Mesenchymal stem cell (in vitro differentiated cells and primary cell): ENCODE data around the gene VPS45.

Source experiments
- DNase-seq: peaks from one replicate; pipeline ENCODE4 v3.0.0-alpha.2; 2013
- H2AFZ ChIP-seq: one replicate; pipeline ENCODE4 v1.6.1; 2013; ENCODE audit warnings: low read depth, mild to moderate bottlenecking, control low read depth, inconsistent platforms, low read length, moderate library complexity
- H2AK5ac ChIP-seq: 2 replicates; pipeline ENCODE4 v1.6.1; 2013; ENCODE audit warnings: low read length, moderate library complexity, mild to moderate bottlenecking, inconsistent platforms; ENCODE audit not compliant: severe bottlenecking
- H2BK120ac ChIP-seq: one replicate; pipeline ENCODE4 v1.6.1; 2013; ENCODE audit warnings: low read depth, mild to moderate bottlenecking, inconsistent platforms, low read length, moderate library complexity
- H2BK12ac ChIP-seq, 2 experiments: one replicate each; pipeline ENCODE4 v1.6.1; 2013; ENCODE audit warnings: inconsistent platforms in 2 of 2, low read length in 2 of 2, mild to moderate bottlenecking in 2 of 2, moderate library complexity in 2 of 2, control low read depth in 1 of 2
- H2BK15ac ChIP-seq: one replicate; pipeline ENCODE4 v1.6.1; 2013; ENCODE audit warnings: mild to moderate bottlenecking, low read depth, inconsistent platforms; ENCODE audit not compliant: poor library complexity, severe bottlenecking
- H2BK5ac ChIP-seq: 2 replicates; pipeline ENCODE4 v1.6.1; 2013; ENCODE audit warnings: low read depth, mild to moderate bottlenecking, low read length, control low read depth, inconsistent platforms; ENCODE audit not compliant: poor library complexity, severe bottlenecking
- H3K14ac ChIP-seq, 2 experiments: one replicate each; pipeline ENCODE4 v1.6.1; 2013; ENCODE audit warnings: inconsistent platforms in 2 of 2, low read length in 2 of 2, control low read depth in 1 of 2, mild to moderate bottlenecking in 1 of 2, moderate library complexity in 1 of 2
- H3K18ac ChIP-seq, 2 experiments: one replicate each; pipeline ENCODE4 v1.6.1; 2013; ENCODE audit warnings: inconsistent platforms in 2 of 2, low read length in 2 of 2, control low read depth in 1 of 2, low read depth in 1 of 2, mild to moderate bottlenecking in 1 of 2
- H3K23ac ChIP-seq, 2 experiments: one replicate each; pipeline ENCODE4 v1.6.1; 2013; ENCODE audit warnings: inconsistent platforms in 2 of 2, low read length in 2 of 2, mild to moderate bottlenecking in 2 of 2, moderate library complexity in 2 of 2, control low read depth in 1 of 2
- H3K27ac ChIP-seq: 2 replicates; pipeline ENCODE4 v1.5.1; 2013; ENCODE audit warnings: mild to moderate bottlenecking, moderate library complexity, low read length, control low read depth, inconsistent platforms; ENCODE audit not compliant: poor library complexity, severe bottlenecking
- H3K27me3 ChIP-seq, 2 experiments: 2 replicates each; pipeline versions ENCODE4 v1.6.1 to v1.7.0; 2013; ENCODE audit warnings: low read length in 2 of 2, mild to moderate bottlenecking in 2 of 2, moderate library complexity in 2 of 2, control low read depth in 1 of 2, inconsistent platforms in 1 of 2; ENCODE audit not compliant: control insufficient read depth in 1 of 2, insufficient read depth in 1 of 2
- H3K36me3 ChIP-seq, 2 experiments: 2 replicates each; pipeline versions ENCODE4 v1.6.1 to v1.7.0; 2013; ENCODE audit warnings: low read length in 2 of 2, control low read depth in 1 of 2, inconsistent platforms in 1 of 2, low read depth in 1 of 2, mild to moderate bottlenecking in 1 of 2; ENCODE audit not compliant: insufficient read depth in 2 of 2, control insufficient read depth in 1 of 2
- H3K4ac ChIP-seq, 2 experiments: one replicate each; pipeline ENCODE4 v1.6.1; 2013; ENCODE audit warnings: inconsistent platforms in 2 of 2, low read length in 2 of 2, mild to moderate bottlenecking in 2 of 2, moderate library complexity in 2 of 2, control low read depth in 1 of 2, low read depth in 1 of 2
- H3K4me1 ChIP-seq: 2 replicates; pipeline ENCODE4 v1.6.1; 2013; ENCODE audit warnings: low read depth, low read length, control low read depth; ENCODE audit not compliant: control insufficient read depth, insufficient read depth
- H3K4me2 ChIP-seq: 2 replicates; pipeline ENCODE4 v1.6.1; 2013; ENCODE audit warnings: low read length, mild to moderate bottlenecking, inconsistent platforms; ENCODE audit not compliant: poor library complexity, severe bottlenecking
- H3K4me3 ChIP-seq, 2 experiments: 2 replicates each; pipeline versions ENCODE4 v1.5.1 to v1.7.0; 2013; ENCODE audit warnings: low read length in 2 of 2, mild to moderate bottlenecking in 2 of 2, control low read depth in 1 of 2, low read depth in 1 of 2; ENCODE audit not compliant: insufficient read depth in 1 of 2
- H3K79me1 ChIP-seq: replicated peaks from 2 replicates; pipeline ENCODE4 v1.6.1; 2013; ENCODE audit warnings: mild to moderate bottlenecking, control low read depth, low read length, inconsistent platforms; ENCODE audit not compliant: poor library complexity, severe bottlenecking
- H3K9ac ChIP-seq: 2 replicates; pipeline ENCODE4 v1.7.0; 2013; ENCODE audit warnings: mild to moderate bottlenecking, low read length, moderate library complexity
- H3K9me3 ChIP-seq: 2 replicates; pipeline ENCODE4 v1.7.0; 2013; ENCODE audit warnings: mild to moderate bottlenecking, low read length; ENCODE audit not compliant: control insufficient read depth
- H4K8ac ChIP-seq: one replicate; pipeline ENCODE4 v1.6.1; 2013; ENCODE audit warnings: inconsistent platforms, mild to moderate bottlenecking, low read length, moderate library complexity
- H4K91ac ChIP-seq: one replicate; pipeline ENCODE4 v1.6.1; 2013; ENCODE audit warnings: mild to moderate bottlenecking, low read length, inconsistent platforms
- WGBS: methylation state at CpG from one replicate; pipeline ENCODE4 v1.1.7; 2013; ENCODE audit warnings: mixed read lengths; 5-methylcytosine and 5-hydroxymethylcytosine counted together

Gene VPS45

GRCh38 chr1:150155413-150156071, 88.0 kb downstream of the VPS45 start:
- Histone ChIP-seq H2BK15ac (no peak overlapping the region), H4K8ac (no peak overlapping the region), H3K4me3 (no peak overlapping the region), H3K36me3 (peaks cover 45 to 82% of the 10 kb centered on the region in 2 experiments), H3K18ac (no peak overlapping the region), H2BK120ac (no peak overlapping the region), H3K14ac (no peak overlapping the region), H2BK5ac (no peak overlapping the region), H4K91ac (no peak overlapping the region), H3K79me1 (peaks cover 4% of the 10 kb centered on the region), H3K9me3 (no peaks in the 10 kb centered on the region), H2AK5ac (peak overlapping the region; percentile 6), H2AFZ (no peak overlapping the region), H3K4me2 (no peak overlapping the region), H3K4ac (no peak overlapping the region), H3K9ac (no peak overlapping the region), H3K27me3 (no peaks in the 10 kb centered on the region), H3K27ac (no peak overlapping the region), H3K4me1 (peaks cover 38% of the 10 kb centered on the region), H3K23ac (no peak overlapping the region), H2BK12ac (no peak overlapping the region)
- no peak for DNase-seq
- 99% methylated on average over 9 of the region's 13 CpGs for WGBS

DNA sequence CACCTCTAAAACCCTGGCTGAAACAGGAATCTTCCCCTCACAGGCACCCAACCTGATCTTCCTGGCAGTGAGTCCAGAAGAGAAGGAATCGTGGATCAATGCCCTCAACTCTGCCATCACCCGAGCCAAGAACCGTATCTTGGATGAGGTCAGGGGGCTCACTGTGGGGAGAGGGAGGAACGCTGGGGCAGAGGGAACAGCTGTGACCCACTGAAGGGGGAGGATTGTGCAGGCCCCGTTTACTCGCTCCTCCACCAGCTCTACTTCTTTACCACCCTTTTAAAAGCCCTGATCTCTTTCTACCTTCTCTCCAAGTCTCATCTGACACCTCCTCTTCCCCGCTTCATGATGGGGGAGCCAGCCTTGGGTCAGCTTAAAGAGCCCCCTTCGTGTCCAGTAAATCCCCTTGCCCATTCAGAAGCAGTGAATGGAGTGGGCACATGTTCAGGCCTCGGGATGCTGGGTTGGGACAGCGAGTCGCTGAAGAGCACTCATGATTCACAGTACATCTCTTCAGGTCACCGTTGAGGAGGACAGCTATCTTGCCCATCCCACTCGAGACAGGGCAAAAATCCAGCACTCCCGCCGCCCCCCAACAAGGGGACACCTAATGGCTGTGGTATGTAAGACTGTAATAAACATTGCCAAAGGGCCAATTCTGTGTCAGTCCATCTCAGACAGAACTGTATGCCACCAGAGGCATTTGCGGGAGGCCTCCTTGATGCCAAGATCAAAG, 89.5 kb downstream of the VPS45 start:
- Histone ChIP-seq H3K4ac (peak overlapping the region in 1 of 2 experiments; percentile 18), H2BK12ac (peak overlapping the region in 1 of 2 experiments; percentile 12), H3K79me1 (peaks cover 4% of the 10 kb centered on the region), H3K4me1 (peaks cover 40% of the 10 kb centered on the region), H3K18ac (peak overlapping the region in 1 of 2 experiments; percentile 14), H3K27me3 (no peaks in the 10 kb centered on the region), H2BK15ac (no peak overlapping the region), H2AK5ac (peak overlapping the region; percentile 81), H3K36me3 (peaks cover 45 to 83% of the 10 kb centered on the region in 2 experiments), H3K14ac (no peak overlapping the region), H2BK5ac (no peak overlapping the region), H3K9ac (no peak overlapping the region), H3K4me3 (no peak overlapping the region), H4K8ac (peak overlapping the region; percentile 8), H3K9me3 (no peaks in the 10 kb centered on the region), H3K4me2 (no peak overlapping the region), H3K27ac (peak overlapping the region; percentile 93), H2BK120ac (peak overlapping the region; percentile 1), H2AFZ (no peak overlapping the region), H3K23ac (no peak overlapping the region), H4K91ac (no peak overlapping the region)
- peak; percentile 46 for DNase-seq
- WGBS = 71% methylated on average over 16 of the region's 16 CpGs

- Histone ChIP-seq H2BK5ac (peak overlapping the region; percentile 47), H4K91ac (no peak overlapping the region), H2BK15ac (no peak overlapping the region), H2BK12ac (no peak overlapping the region), H3K4me3 (no peak overlapping the region), H3K4me1 (peaks cover 39% of the 10 kb centered on the region), H3K79me1 (peaks cover 4% of the 10 kb centered on the region), H4K8ac (no peak overlapping the region), H3K4ac (peak overlapping the region in 1 of 2 experiments; percentile 7), H3K23ac (no peak overlapping the region), H3K9me3 (no peaks in the 10 kb centered on the region), H2AFZ (no peak overlapping the region), H3K4me2 (no peak overlapping the region), H3K27me3 (no peaks in the 10 kb centered on the region), H3K18ac (no peak overlapping the region), H2AK5ac (peak overlapping the region; percentile 11), H3K36me3 (peaks cover 38 to 65% of the 10 kb centered on the region in 2 experiments), H3K14ac (no peak overlapping the region), H3K9ac (no peak overlapping the region), H3K27ac (peak overlapping the region; percentile 93), H2BK120ac (no peak overlapping the region)
- 93% methylated on average over 8 of the region's 8 CpGs for WGBS
- no peak for DNase-seq
Observed at GRCh38 chr1:150159550-150159949, 92.0 kb downstream of the VPS45 start.

- WGBS = 76% methylated on average over 7 of the region's 7 CpGs
- Histone ChIP-seq H3K27me3 (no peaks in the 10 kb centered on the region), H4K8ac (peak overlapping the region; percentile 78), H4K91ac (peak overlapping the region; percentile 6), H2AFZ (no peak overlapping the region), H2AK5ac (peak overlapping the region; percentile 94), H2BK12ac (peak overlapping the region; percentile 28 to 58), H3K18ac (peak overlapping the region; percentile 1 to 16), H3K27ac (peak overlapping the region; percentile 99), H3K4me1 (peaks cover 37% of the 10 kb centered on the region), H3K23ac (no peak overlapping the region), H3K79me1 (no peaks in the 10 kb centered on the region), H2BK120ac (no peak overlapping the region), H3K9ac (peak overlapping the region; percentile 91), H2BK15ac (peak overlapping the region; percentile 12), H3K14ac (no peak overlapping the region), H3K9me3 (no peaks in the 10 kb centered on the region), H3K4me3 (no peak overlapping the region), H3K36me3 (peaks cover 25 to 50% of the 10 kb centered on the region in 2 experiments), H2BK5ac (peak overlapping the region; percentile 1), H3K4ac (peak overlapping the region in 1 of 2 experiments; percentile 30), H3K4me2 (no peak overlapping the region)
- DNase-seq = no peak
Observed at GRCh38 chr1:150160964-150161621, 93.5 kb downstream of the VPS45 start.
